ENCODE measurements around the gene LRP6. TPM values are rescaled to one million over a fixed set of nuclear protein-coding genes. Genes with fewer than 3 reads are reported as not detected.
A peak's percentile ranks its signal among the peaks of the same experiment; 100 is the strongest.

LRP6 gene
- total and polyA plus RNA-seq, 2 experiments from 2014 or later, result 29.1 to 73.8 TPM

DNA sequence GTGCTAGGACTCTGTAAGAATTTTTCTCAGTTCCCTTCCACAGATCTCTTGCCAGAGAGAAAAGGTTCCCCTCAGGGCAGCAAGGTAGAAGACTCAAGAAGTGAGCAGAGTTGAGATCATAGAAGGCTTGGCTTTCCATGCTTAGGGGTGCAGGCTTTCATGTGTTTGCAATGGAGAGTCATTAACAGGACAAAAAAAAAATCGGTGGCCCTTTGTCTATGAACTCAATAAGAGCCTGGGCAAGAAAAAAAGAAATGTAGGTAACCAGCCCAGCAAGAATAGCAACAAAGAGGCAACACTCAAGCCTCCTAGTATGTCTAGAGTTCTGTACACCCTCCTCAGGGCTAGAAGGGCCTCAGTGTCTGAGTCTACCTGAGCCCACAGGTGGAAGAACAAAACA lies 23.4 kb upstream of the LRP6 start:
- no peak overlapping the region for H3K4me2 ChIP-seq
- ATAC-seq, result no peak

More for the DNA sequence above, 23.4 kb upstream of the LRP6 start:
- H3K36me3 ChIP-seq (ENCODE audit: insufficient read depth), result no peaks in the 10 kb centered on the region
- no peak for DNase-seq (ENCODE audit: low spot score)
- Mint-ChIP-seq H3K36me3 (ENCODE audit: low read depth) (no peaks in the 10 kb centered on the region), H3K9me3 (no peaks in the 10 kb centered on the region), H3K27ac (no peak overlapping the region), H3K27me3 (ENCODE audit: insufficient read depth, low read depth, poor library complexity) (peaks cover 9% of the 10 kb centered on the region), H3K4me3 (no peak overlapping the region), H3K4me1 (peaks cover 26% of the 10 kb centered on the region)
- no peaks in the 10 kb centered on the region for H4K20me1 ChIP-seq (replicated peaks; ENCODE audit: insufficient read depth)
- H3K27me3 ChIP-seq (ENCODE audit: insufficient read depth), result no peaks in the 10 kb centered on the region
- peak overlapping the region; percentile 64; the same call in 1 of the 2 replicates for H2AFZ ChIP-seq
- no peak overlapping the region for H3K4me3 ChIP-seq
- no peaks in the 10 kb centered on the region for H3K9me2 ChIP-seq (ENCODE audit: insufficient read depth)
- H3K27ac ChIP-seq (ENCODE audit: low read depth), result no peak overlapping the region
- TF ChIP-seq, protein P1, sequence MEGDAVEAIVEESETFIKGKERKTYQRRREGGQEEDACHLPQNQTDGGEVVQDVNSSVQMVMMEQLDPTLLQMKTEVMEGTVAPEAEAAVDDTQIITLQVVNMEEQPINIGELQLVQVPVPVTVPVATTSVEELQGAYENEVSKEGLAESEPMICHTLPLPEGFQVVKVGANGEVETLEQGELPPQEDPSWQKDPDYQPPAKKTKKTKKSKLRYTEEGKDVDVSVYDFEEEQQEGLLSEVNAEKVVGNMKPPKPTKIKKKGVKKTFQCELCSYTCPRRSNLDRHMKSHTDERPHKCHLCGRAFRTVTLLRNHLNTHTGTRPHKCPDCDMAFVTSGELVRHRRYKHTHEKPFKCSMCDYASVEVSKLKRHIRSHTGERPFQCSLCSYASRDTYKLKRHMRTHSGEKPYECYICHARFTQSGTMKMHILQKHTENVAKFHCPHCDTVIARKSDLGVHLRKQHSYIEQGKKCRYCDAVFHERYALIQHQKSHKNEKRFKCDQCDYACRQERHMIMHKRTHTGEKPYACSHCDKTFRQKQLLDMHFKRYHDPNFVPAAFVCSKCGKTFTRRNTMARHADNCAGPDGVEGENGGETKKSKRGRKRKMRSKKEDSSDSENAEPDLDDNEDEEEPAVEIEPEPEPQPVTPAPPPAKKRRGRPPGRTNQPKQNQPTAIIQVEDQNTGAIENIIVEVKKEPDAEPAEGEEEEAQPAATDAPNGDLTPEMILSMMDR (conservative IDR thresholded peaks at IDR 0.05; ENCODE audit: low read depth in 2 of 2), result no peak
- TF ChIP-seq POLR2AphosphoS5 (IDR thresholded peaks at IDR 0.05; ENCODE audit: low read depth) (no peak), EZH2phosphoT487 (IDR thresholded peaks at IDR 0.05; ENCODE audit: unreplicated experiment) (no peak), NANOG (IDR thresholded peaks at IDR 0.05; ENCODE audit: borderline replicate concordance) (no peak), ZNF331 (CRISPR knock-in tag; IDR thresholded peaks at IDR 0.05; ENCODE audit: low read depth) (no peak), JUNB (IDR thresholded peaks at IDR 0.05; ENCODE audit: unreplicated experiment) (no peak), ZNF114 (CRISPR knock-in tag; IDR thresholded peaks at IDR 0.05) (no peak), STAT1 (IDR thresholded peaks at IDR 0.05; ENCODE audit: unreplicated experiment) (no peak), CREB1 (CRISPR knock-in tag; IDR thresholded peaks at IDR 0.05; ENCODE audit: low read depth) (no peak), EZH2 (IDR thresholded peaks at IDR 0.05; ENCODE audit: low read depth, unreplicated experiment) (no peak)
- TF ChIP-seq, protein P2, sequence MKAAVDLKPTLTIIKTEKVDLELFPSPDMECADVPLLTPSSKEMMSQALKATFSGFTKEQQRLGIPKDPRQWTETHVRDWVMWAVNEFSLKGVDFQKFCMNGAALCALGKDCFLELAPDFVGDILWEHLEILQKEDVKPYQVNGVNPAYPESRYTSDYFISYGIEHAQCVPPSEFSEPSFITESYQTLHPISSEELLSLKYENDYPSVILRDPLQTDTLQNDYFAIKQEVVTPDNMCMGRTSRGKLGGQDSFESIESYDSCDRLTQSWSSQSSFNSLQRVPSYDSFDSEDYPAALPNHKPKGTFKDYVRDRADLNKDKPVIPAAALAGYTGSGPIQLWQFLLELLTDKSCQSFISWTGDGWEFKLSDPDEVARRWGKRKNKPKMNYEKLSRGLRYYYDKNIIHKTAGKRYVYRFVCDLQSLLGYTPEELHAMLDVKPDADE (IDR thresholded peaks at IDR 0.05), result no peak
- TF ChIP-seq, protein P3, sequence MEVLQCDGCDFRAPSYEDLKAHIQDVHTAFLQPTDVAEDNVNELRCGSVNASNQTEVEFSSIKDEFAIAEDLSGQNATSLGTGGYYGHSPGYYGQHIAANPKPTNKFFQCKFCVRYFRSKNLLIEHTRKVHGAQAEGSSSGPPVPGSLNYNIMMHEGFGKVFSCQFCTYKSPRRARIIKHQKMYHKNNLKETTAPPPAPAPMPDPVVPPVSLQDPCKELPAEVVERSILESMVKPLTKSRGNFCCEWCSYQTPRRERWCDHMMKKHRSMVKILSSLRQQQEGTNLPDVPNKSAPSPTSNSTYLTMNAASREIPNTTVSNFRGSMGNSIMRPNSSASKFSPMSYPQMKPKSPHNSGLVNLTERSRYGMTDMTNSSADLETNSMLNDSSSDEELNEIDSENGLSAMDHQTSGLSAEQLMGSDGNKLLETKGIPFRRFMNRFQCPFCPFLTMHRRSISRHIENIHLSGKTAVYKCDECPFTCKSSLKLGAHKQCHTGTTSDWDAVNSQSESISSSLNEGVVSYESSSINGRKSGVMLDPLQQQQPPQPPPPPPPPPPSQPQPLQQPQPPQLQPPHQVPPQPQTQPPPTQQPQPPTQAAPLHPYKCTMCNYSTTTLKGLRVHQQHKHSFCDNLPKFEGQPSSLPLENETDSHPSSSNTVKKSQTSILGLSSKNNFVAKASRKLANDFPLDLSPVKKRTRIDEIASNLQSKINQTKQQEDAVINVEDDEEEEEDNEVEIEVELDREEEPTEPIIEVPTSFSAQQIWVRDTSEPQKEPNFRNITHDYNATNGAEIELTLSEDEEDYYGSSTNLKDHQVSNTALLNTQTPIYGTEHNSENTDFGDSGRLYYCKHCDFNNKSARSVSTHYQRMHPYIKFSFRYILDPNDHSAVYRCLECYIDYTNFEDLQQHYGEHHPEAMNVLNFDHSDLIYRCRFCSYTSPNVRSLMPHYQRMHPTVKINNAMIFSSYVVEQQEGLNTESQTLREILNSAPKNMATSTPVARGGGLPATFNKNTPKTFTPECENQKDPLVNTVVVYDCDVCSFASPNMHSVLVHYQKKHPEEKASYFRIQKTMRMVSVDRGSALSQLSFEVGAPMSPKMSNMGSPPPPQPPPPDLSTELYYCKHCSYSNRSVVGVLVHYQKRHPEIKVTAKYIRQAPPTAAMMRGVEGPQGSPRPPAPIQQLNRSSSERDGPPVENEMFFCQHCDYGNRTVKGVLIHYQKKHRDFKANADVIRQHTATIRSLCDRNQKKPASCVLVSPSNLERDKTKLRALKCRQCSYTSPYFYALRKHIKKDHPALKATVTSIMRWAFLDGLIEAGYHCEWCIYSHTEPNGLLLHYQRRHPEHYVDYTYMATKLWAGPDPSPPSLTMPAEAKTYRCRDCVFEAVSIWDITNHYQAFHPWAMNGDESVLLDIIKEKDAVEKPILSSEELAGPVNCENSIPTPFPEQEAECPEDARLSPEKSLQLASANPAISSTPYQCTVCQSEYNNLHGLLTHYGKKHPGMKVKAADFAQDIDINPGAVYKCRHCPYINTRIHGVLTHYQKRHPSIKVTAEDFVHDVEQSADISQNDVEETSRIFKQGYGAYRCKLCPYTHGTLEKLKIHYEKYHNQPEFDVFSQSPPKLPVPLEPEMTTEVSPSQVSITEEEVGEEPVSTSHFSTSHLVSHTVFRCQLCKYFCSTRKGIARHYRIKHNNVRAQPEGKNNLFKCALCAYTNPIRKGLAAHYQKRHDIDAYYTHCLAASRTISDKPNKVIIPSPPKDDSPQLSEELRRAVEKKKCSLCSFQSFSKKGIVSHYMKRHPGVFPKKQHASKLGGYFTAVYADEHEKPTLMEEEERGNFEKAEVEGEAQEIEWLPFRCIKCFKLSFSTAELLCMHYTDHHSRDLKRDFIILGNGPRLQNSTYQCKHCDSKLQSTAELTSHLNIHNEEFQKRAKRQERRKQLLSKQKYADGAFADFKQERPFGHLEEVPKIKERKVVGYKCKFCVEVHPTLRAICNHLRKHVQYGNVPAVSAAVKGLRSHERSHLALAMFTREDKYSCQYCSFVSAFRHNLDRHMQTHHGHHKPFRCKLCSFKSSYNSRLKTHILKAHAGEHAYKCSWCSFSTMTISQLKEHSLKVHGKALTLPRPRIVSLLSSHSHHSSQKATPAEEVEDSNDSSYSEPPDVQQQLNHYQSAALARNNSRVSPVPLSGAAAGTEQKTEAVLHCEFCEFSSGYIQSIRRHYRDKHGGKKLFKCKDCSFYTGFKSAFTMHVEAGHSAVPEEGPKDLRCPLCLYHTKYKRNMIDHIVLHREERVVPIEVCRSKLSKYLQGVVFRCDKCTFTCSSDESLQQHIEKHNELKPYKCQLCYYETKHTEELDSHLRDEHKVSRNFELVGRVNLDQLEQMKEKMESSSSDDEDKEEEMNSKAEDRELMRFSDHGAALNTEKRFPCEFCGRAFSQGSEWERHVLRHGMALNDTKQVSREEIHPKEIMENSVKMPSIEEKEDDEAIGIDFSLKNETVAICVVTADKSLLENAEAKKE (CRISPR knock-in tag; IDR thresholded peaks at IDR 0.05), result no peak
- TF ChIP-seq, protein P4, sequence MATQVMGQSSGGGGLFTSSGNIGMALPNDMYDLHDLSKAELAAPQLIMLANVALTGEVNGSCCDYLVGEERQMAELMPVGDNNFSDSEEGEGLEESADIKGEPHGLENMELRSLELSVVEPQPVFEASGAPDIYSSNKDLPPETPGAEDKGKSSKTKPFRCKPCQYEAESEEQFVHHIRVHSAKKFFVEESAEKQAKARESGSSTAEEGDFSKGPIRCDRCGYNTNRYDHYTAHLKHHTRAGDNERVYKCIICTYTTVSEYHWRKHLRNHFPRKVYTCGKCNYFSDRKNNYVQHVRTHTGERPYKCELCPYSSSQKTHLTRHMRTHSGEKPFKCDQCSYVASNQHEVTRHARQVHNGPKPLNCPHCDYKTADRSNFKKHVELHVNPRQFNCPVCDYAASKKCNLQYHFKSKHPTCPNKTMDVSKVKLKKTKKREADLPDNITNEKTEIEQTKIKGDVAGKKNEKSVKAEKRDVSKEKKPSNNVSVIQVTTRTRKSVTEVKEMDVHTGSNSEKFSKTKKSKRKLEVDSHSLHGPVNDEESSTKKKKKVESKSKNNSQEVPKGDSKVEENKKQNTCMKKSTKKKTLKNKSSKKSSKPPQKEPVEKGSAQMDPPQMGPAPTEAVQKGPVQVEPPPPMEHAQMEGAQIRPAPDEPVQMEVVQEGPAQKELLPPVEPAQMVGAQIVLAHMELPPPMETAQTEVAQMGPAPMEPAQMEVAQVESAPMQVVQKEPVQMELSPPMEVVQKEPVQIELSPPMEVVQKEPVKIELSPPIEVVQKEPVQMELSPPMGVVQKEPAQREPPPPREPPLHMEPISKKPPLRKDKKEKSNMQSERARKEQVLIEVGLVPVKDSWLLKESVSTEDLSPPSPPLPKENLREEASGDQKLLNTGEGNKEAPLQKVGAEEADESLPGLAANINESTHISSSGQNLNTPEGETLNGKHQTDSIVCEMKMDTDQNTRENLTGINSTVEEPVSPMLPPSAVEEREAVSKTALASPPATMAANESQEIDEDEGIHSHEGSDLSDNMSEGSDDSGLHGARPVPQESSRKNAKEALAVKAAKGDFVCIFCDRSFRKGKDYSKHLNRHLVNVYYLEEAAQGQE (IDR thresholded peaks at IDR 0.05; ENCODE audit: unreplicated experiment), result no peak
- peaks cover 20% of the 10 kb centered on the region for H3K4me1 ChIP-seq (ENCODE audit: insufficient read depth)
- no peaks in the 10 kb centered on the region for H3F3A ChIP-seq (replicated peaks; ENCODE audit: low read depth)
- no peaks in the 10 kb centered on the region for H3K79me2 ChIP-seq (replicated peaks; ENCODE audit: insufficient read depth)
